Stimulated activated CD4-positive, alpha-beta T cell treated with anti-CD3 and anti-CD28 coated beads, Interleukin-2, amount 100 ng/mL, for 4 hours (primary cell): Measurements from ENCODE around the gene LIMA1.

Source experiments
- DNase-seq: peaks from one replicate; pipeline ENCODE4 v3.0.0-alpha.2; 2020; ENCODE audit warnings: low read depth

The LIMA1 gene

DNA sequence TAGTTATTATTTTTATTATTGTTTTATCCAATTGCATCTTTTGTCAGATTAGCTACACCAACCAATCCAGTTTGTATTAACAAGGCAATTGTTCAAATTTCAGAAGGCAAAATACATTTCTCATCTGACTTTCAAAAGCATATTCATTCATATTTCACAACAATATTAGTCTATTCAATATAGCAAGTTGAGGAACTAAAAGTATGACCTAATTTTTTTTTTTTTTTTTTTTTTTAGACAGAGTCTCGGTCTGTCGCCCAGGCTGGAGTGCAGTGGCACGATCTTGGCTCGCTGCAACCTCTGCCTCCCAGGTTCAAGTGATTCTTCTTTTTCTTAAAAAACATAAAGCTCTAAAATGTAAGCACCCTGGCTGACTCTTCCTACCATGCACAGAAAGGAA lies 154.0 kb downstream of the LIMA1 start:
- DNase-seq: no peak

- no peak for DNase-seq
Measured at GRCh38 chr12:50127546-50127945, 155.8 kb downstream of the LIMA1 start.
